KOPT-K1 (cell line): ENCODE results near the gene LMCD1.
"Not testable (repeated sequence)": the region's sequence is repeated elsewhere in the genome, so short reads cannot be mapped to it uniquely, and the experiment has no call there.

Experiments
- H3K27ac ChIP-seq: fragments of 200-600 bp; sonication (generic); 2 replicates; pipeline ENCODE4 v1.5.1; 2016; ENCODE audit warnings: antibody characterized with exemption, mild to moderate bottlenecking, low read depth, low read length; ENCODE audit not compliant: poor library complexity, severe bottlenecking
- H3K36me3 ChIP-seq: fragments of 200-600 bp; sonication (generic); 2 replicates; pipeline ENCODE4 v1.5.1; 2017; ENCODE audit warnings: antibody characterized with exemption, mild to moderate bottlenecking, low read length, moderate library complexity; ENCODE audit not compliant: insufficient read depth
- H3K9me3 ChIP-seq: fragments of 200-600 bp; sonication (generic); 2 replicates; pipeline ENCODE4 v1.5.1; 2017; ENCODE audit warnings: antibody characterized with exemption, low read length, mild to moderate bottlenecking; ENCODE audit not compliant: insufficient read depth, poor library complexity, severe bottlenecking

LMCD1 gene

DNA sequence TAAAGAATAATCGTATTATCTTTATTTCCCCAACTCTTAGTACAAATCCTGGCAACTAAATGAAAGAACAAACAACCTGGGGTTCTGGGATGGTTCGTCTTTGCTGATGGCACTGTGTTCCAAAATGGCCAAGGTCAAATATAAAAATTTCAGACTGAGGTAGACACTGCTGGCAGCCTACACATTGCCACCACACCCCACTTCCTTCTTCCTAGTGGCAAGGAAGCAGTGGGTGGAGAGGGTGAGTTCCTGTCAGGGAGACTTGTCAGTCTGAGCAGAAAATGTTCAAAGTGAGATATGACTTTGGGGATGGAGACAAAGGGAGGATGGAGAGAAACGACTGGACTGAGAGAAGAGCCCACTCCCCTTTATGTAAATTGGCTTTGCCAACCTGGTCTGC is 69.6 kb downstream of the LMCD1 start:
- H3K9me3 ChIP-seq: no peaks in the 10 kb centered on the region
- no peaks in the 10 kb centered on the region for H3K36me3 ChIP-seq
- no peak overlapping the region for H3K27ac ChIP-seq

DNA sequence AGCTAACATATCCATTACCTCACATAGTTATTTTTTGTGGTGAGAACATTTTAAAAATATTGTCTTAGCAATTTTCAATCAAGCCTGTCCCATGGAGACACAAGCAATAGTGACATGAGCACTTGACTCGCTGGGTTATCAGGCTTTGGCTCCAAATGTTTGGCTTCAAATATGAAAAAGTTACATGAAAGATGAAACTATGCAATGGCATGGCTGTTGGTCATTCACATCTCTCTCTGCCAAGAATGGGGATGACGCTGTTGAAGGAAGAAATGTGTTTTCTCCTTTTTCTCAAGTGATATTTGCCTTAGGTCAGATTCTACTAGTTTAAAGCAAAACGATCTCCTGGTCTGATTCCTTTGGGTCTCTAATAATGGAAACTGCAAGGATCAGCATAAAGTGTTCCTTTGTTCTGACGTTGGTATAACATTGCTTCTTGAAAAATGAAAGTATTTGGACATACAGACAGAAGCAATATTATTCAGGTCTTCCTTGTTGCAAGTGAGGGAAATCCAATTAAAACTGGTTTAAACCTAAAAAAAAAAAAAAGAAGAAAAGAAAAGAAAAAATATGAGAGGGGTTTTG is 71.8 kb downstream of the LMCD1 start:
- Histone ChIP-seq H3K36me3 (no peaks in the 10 kb centered on the region), H3K27ac (no peak overlapping the region), H3K9me3 (no peaks in the 10 kb centered on the region)

DNA sequence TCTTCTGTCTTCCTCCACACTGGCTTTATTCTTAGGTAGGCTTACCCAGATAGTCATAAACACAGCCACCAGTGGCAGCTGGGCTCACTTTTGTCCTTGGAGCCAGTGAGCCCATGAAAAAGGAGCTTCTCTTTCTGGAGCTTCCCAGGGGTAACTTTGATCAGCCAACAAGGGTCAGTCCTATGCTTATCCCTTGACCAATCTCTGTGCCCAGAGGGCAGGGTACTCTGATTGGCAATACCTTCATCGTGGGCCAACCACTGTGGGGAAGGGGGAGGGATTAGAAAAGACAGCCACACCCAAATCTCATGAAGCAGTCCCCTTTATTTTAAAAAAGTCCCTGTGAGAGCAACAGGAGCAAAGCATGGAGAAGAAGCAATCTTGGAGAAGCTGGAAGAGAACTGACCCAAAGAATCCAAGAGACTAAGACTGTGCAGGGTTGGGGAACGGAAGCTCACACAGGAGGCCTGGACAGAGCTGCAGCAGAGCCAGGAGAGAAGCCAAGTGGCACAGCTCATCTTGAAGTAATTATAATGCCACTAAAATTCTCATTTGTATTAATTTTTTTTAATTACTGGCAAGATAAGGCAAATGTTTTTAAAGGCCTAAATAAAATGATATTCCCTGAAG is 72.5 kb downstream of the LMCD1 start:
- Histone ChIP-seq H3K9me3 (no peaks in the 10 kb centered on the region), H3K27ac (no peak overlapping the region), H3K36me3 (no peaks in the 10 kb centered on the region)

DNA sequence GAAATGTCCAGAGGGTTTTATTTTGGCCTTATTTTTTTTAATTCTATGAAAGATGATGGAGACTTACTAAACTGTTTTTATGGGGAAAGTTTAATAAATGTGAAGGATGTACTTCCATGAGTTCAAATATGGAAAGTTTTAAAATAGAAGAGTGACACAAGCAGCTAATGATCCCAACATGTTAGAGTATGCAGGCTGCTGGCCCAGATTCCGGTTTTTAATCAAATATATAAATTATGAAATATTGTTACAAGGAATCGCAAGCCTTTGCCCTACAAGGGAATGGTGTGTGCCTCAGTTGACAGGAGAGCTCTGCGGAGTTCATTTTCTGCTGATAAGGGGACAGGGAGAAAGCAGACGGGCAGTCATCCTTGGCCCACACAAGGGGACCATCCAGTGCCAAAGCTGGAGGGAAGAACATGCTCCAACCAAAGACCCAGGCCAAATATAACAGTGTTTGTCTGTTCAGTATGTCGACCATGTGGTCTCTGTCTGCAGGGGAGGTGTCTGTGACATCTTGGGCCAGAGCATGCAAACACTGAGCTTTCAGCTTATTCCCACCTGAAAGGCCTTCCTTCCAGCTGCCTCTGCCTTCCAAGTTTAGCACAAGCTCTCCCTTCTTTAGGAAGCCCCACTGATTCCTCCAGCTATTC is 73.2 kb downstream of the LMCD1 start:
- H3K36me3 ChIP-seq: no peaks in the 10 kb centered on the region
- H3K27ac ChIP-seq: no peak overlapping the region
- no peaks in the 10 kb centered on the region for H3K9me3 ChIP-seq

DNA sequence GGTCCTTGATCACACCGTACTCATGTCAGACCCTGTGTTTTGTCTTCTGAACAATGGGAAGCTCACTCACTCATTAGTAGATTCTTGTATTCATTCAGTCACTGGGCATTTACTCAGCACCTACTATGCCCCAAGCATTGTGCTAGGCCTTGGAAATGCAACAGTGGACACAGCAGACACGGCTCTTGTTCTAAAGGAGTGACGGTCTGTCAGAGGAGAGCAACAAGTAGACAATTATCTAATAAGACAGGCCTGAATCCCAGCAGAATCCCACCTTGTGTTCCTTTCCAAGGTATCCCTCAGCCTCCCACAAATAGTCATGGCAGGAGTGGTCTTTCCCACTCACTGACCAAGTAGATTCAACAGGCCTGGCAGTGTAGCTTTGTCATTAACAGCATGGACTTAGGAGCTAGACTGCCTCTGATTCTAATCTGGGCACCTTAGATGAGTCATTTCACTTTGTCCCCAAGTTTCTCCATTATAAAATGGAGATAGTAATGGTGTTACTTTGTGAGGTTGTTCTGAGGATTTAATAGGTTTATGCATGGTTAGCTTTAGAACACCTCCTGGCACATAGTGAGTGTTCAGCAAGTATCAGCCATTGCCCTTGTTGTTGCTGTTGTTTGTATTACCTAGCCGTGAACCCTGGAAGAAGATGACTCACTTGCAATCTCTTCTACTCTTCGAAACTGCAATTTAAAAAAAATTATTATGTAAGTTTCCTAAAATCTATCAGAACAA is 73.9 kb downstream of the LMCD1 start:
- no peaks in the 10 kb centered on the region for H3K36me3 ChIP-seq
- no peak overlapping the region for H3K27ac ChIP-seq
- no peaks in the 10 kb centered on the region for H3K9me3 ChIP-seq

DNA sequence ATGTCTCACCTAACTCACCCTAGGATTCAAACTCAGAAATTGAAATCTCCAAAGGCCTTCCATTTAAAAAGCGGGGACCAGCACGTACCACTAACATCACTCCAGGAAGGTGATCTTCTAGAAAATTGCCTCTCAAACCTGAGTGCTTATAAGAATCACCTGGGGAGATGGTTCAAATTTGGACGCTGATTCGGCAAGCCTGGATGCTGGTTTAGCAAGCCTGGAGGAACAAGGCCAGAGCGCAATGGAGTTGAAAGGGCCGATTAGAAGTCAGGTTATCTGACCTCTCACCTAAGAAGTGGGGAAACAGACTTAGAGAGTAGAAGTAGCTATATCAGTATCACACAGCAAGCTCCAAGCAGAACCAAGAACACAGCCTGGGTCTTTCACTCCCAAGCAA is 74.8 kb downstream of the LMCD1 start:
- H3K36me3 ChIP-seq: no peaks in the 10 kb centered on the region
- H3K9me3 ChIP-seq: no peaks in the 10 kb centered on the region
- H3K27ac ChIP-seq: no peak overlapping the region

DNA sequence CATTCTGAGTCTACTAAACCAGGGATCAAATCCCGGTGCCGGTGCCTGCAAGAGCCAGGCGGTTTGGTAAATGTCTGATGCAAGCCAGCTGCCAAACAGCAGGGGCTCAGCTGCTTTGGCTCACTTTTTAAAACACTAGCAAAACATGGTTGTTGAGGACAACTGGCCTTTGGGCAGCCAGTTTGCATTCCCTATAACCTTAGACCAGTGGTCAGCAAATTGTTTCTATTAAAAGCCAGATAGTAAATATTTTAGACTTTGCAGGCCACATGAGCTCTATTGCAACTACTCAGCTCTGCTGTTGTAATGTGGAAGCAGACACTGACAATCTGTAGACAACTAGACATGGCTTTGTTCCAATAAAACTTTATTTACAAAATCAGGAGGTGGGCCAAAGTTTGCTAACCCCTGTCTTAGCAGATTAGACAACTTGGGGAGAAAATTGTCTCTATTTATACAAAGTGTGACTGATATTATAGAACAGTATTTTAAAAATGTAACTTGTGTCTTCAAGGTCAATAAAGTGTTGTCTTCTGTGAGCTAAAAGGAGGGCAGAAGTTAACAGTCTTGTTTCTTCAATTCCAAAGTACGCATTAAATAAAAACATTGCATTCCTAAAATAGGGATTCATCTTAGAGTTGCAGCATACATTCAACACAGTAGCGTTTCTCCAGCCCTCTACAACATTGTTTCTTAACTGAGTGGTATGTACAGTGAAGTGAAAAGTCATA is 75.4 kb downstream of the LMCD1 start:
- no peak overlapping the region for H3K27ac ChIP-seq
- no peaks in the 10 kb centered on the region for H3K36me3 ChIP-seq
- no peaks in the 10 kb centered on the region for H3K9me3 ChIP-seq

DNA sequence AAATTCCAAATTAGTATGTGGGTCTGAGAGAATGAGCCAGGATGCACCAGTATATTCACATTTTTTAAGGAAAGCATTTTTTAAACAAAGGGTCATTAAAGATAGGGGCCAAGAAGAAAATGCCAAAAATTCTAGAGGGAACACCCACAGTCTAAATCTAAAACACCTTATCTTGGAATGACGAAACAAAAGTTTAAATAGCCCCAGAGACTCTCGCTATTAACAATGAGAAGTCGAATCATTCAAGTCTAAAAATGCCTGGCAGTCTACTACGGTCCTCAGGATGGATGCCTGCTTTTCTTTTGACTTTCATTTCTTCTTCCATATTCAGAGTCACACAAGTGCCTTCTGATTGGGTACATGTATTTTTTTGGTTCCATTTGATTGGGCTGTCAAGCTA is 76.7 kb downstream of the LMCD1 start:
- Histone ChIP-seq H3K9me3 (no peaks in the 10 kb centered on the region), H3K36me3 (no peaks in the 10 kb centered on the region), H3K27ac (no peak overlapping the region)

DNA sequence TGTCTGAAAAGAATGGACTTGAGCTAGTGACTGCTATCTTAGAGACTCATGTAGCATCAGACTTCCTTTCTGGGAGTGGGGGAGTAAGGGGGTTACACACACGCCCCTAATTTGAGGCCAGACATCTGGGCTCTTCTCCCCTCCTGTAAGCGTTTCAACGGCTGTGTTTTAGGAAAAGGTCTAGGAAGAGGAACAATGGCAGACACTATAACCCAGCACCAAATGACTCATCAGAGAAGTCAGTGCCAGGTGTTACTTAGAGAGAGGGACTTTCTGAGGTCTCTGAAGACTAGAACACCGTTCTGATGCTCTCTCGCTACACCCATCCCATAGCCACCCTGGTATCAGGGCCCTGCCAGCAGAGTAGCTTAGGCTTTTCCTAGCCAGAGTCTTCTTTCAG is 77.5 kb downstream of the LMCD1 start:
- H3K27ac ChIP-seq: no peak overlapping the region
- no peaks in the 10 kb centered on the region for H3K36me3 ChIP-seq
- H3K9me3 ChIP-seq: no peaks in the 10 kb centered on the region

DNA sequence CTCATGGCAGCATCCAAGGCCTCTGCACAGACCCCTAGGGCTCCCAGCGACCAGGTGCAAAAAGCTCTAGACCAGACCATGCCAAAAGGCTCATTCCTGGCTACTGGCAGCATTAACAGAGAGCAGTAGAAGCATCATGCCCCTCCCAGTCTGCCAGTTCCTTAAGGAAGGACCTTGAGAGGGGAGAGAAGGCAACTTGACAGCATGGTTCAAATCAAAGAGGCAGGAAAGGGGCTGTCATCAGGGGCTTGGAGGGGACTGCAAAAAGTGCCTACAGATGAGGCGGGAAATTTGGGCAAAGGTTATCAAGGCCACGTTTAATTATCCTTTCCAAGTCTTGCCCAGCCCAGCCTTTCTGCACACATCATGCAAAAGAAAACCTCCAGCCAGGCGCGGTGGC is 78.3 kb downstream of the LMCD1 start:
- H3K36me3 ChIP-seq: no peaks in the 10 kb centered on the region
- H3K27ac ChIP-seq: no peak overlapping the region
- no peaks in the 10 kb centered on the region for H3K9me3 ChIP-seq

DNA sequence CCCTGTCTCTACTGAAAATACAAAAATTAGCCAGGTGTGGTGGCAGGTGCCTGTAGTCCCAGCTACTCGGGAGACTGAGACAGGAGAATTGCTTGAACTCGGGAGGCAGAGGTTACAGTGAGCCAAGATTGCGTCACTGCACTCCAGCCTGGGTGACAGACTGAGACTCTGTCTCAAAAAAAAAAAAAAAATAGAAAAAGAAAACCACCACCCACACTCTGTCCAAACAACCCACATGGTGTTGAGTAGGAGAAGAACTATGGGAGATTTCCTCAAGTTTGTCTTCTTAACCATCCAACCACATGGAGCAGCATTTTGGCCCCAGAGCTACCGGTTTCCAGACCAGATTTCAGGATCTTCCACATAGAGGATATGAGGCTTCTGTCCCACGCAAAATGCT is 78.8 kb downstream of the LMCD1 start:
- H3K9me3 ChIP-seq, H3K36me3 ChIP-seq, H3K27ac ChIP-seq: not testable (repeated sequence)

DNA sequence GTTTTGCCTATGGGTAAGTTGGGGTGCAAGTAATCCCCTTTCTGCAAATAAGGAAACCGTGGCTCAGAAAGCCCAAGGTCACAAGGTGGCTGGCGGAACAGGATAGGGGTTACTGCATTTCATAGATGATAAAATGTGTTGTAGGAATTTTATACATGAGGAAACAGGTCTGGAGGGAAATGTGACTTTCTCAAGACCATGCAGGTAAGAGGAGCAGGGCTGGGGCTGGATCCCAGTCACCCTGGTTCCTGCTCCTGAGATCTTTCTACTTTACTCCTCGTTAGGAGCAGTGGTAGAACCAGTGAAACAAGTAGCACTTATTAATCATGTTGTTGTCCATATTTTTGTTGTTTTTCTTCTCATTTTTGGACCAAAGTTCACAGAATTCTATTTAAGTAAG is 79.8 kb downstream of the LMCD1 start:
- no peaks in the 10 kb centered on the region for H3K36me3 ChIP-seq
- H3K27ac ChIP-seq: no peak overlapping the region
- H3K9me3 ChIP-seq: no peaks in the 10 kb centered on the region

DNA sequence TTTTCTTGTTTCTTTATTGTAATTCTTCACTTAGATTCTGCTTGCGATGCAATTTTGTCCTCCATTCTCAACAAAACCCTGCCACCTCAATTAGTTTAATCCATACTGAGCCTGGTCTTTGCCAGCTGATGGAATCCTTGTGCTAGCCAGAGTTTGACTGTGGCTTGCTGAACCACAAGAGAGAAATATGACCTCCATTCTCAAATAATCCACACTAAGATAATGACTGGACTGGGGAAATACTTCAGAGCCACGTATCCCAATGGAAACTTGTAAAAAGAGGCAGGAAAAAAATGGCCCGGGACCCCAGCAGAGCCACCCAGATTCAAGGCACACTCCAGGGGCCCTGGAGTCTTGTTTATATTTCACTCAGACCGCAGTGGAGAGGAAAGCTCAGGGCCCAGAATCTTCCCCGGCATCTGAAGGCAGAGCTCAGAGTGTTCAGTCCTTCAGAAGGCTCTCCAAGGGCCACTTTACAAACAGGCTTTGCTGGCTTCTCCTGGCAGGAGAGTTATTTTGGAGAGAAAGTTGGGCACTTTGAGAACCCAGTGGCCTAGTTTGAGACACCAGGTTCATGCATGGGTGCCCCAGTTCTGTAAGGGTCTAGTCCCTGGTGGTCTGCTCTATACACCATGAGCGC is 80.3 kb downstream of the LMCD1 start:
- no peaks in the 10 kb centered on the region for H3K9me3 ChIP-seq
- no peaks in the 10 kb centered on the region for H3K36me3 ChIP-seq
- H3K27ac ChIP-seq: no peak overlapping the region

DNA sequence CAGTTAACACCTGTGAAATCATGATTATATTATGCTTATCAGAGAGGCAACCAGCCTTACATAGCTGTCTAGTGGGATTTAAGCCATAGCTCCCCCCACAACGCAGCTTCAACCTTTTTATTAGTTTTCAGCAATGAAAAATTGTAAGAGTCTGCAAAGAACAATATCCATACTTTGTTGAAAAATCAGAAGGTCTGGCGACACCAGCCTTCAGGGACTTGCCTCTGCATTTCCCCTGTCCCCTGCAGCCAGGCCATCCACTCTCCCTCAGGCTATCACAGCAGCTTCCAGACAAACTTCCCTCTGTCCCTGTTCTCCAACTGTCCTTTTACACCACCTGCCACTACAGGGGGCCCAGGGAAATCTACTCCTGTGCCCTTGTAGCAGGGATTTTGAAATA is 83.0 kb downstream of the LMCD1 start:
- H3K9me3 ChIP-seq: no peaks in the 10 kb centered on the region
- no peaks in the 10 kb centered on the region for H3K36me3 ChIP-seq
- no peak overlapping the region for H3K27ac ChIP-seq
